ENCODE results near the gene IDI1.

The IDI1 gene

GRCh38 chr10:1006573-1006972, 42.3 kb downstream of the IDI1 start:
- TF ChIP-seq ZNF274 (IDR thresholded peaks at IDR 0.05; ENCODE audit: low read depth, low read length): no peak
- H3K4me3 ChIP-seq (ENCODE audit: low read length): no peak overlapping the region

DNA sequence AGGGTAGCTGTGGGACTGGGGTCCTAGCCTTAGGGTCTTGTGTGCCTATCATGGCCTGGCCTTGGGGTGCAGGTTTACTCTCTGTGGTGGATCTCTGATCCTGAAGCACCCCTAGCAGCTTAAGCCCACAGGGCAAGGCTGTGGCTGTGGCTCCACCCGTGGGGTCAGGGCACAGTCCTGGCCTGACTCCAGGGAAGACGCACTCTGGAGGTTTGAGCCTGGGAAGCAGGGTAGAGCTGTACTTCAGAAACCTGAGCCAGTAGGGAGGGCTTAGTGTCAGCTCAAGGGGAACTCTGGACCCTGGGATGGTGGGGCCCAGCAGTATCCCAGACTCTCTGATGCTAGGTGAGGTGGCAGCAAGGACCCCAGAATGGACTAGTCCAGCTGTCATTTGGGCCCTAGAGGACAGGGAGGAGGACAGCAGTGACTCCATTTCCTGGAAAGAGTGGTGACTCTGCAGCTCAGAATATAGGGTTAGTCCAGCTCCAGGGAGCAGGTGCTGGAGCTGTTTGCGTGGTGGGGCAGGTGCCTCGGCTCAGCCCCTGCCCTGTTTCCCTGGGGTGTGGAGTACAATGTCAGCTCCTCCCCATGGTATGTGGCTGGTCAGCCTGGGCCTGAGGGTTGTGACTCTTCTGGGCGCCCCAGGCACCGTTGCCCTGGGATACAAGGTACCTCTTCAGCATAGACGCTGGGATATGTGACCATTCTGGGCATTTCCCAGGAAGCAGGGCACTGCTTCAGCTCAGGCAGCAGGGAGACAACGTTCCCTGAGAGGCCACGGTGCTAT, 44.8 kb downstream of the IDI1 start:
- no peak overlapping the region for H3K4me3 ChIP-seq (ENCODE audit: low read length)
- no peak for TF ChIP-seq ZNF274 (IDR thresholded peaks at IDR 0.05; ENCODE audit: low read depth, low read length)

DNA sequence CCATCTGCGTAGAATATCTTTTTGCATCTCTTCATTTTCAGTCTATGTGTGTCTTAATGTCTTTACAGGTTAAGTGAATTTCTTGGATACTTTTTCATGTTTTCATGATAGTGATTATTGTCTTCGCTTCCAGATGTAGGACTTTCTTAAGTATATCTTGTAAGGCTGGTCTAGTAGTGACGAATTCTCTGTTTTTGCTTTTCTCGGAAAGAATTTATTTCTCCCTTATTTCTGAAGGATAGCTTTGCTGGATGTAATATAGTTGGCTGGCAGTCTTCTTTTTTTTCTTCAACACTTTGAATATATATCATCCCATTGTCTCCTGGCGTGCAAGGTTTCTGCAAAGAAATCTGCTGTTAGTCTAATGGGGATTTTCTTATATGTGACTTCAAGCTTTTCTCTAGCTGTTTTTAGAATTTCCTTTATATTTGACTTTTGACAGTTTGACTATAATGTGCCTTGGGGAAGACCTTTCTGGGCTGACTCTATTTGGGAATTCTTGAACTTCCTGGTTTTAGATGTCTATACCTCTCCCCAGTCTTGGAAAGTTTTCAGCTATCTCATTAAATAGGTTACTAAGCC, 46.4 kb downstream of the IDI1 start:
- no peak overlapping the region for H3K4me3 ChIP-seq (ENCODE audit: low read length)
- TF ChIP-seq ZNF274 (IDR thresholded peaks at IDR 0.05; ENCODE audit: low read depth, low read length): no peak

DNA sequence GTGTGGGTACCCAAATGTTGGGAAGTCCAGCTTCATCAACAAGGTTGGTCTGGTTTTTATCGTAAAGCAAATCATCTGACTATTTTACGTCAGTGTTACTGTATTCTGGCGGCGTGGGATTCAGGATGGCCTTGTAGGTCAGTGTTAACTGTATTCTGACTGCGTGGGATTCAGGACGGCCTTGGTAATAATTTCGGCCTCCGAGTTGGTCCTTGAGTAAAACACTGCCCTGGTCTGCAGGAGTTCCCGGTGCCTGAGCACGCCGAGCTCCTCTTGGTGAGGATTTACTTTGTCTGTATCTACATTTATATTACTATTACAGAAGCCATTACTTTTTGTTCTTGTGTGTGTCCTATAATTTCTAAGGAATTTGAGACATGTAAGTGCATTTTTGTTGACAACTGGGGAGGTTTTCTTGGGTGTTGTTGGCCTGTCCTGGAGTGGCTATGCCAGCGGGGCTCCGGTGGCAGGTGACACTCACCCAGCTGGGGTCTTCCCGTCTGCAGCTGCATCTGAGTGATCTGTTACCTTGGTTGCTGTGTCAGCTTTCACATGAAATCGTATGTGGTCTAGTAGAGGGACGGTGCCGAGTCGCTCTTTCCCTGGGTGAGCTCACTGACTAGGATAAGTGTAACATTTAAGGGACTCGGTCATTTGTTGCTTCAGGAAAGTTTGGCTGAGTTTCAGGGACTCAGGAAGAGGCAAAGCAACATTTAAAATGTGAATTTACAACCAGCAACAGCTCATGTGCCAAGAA, 51.5 kb downstream of the IDI1 start:
- no peak for TF ChIP-seq ZNF274 (IDR thresholded peaks at IDR 0.05; ENCODE audit: low read depth, low read length)
- H3K4me3 ChIP-seq (ENCODE audit: low read length): no peak overlapping the region

DNA sequence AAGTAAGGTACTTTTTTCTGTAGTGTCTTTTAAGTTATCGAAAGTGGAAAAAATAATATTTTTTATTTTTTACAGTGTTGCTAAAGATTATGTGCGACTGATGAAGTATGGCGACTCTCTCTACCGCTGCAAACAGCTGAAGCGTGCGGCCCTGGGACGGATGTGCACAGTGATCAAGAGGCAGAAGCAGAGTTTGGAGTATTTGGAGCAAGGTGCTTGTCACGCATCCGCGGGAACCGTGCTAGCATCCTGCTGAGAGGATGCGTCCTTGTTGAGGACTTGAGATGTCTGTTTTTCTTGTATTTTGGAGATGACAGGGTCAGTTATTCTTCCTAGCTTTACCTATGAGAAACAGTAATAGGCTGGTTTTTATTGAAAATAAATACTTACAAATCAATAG, 52.9 kb downstream of the IDI1 start:
- no peak for TF ChIP-seq ZNF274 (IDR thresholded peaks at IDR 0.05; ENCODE audit: low read depth, low read length)
- H3K4me3 ChIP-seq (ENCODE audit: low read length): no peak overlapping the region

DNA sequence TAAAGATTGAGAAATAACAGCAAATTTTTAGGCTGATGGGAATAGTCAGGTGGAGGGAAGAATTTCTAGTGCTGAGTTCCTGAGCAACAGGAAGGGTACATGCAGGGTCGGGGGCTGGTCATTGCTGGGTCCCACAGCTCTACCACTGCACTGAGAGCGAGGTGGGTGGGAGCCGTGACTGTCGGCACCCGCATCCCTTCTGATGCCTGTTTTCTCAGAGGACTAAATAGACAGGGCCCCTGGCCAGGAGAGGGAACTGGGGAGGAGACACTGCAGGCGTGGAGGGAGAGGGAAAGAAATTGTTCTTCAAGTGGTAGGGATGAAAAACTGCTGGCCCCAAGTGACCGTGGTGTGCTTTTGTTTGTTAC, 53.4 kb downstream of the IDI1 start:
- no peak for TF ChIP-seq ZNF274 (IDR thresholded peaks at IDR 0.05; ENCODE audit: low read depth, low read length)
- H3K4me3 ChIP-seq (ENCODE audit: low read length): no peak overlapping the region

GRCh38 chr10:994836-995558, 53.9 kb downstream of the IDI1 start:
- no peak for TF ChIP-seq ZNF274 (IDR thresholded peaks at IDR 0.05; ENCODE audit: low read depth, low read length)
- no peak overlapping the region for H3K4me3 ChIP-seq (ENCODE audit: low read length)

- no peak for TF ChIP-seq ZNF274 (IDR thresholded peaks at IDR 0.05; ENCODE audit: low read depth, low read length)
- H3K4me3 ChIP-seq (ENCODE audit: low read length): no peak overlapping the region
Measured at GRCh38 chr10:992871-993270, 56.0 kb downstream of the IDI1 start.

DNA sequence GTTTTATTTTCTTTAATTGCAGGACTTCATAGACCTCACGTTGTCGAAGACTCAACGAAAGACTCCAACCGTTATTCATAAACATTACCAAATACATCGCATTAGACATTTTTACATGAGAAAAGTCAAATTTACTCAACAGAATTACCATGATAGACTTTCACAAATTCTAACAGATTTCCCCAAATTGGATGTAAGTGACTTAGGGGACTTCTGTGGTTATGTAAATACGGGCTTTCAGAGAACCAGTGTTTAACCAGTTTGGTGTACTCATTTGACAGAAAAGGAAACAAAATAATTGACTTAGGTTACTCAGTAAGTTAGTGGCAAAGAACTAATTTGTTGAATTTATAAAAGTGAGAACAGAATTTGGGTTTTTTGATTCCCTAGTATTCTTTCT, 56.5 kb downstream of the IDI1 start:
- no peak for TF ChIP-seq ZNF274 (IDR thresholded peaks at IDR 0.05; ENCODE audit: low read depth, low read length)
- no peak overlapping the region for H3K4me3 ChIP-seq (ENCODE audit: low read length)

GRCh38 chr10:990808-991207, 58.1 kb downstream of the IDI1 start:
- no peak for TF ChIP-seq ZNF274 (IDR thresholded peaks at IDR 0.05; ENCODE audit: low read depth, low read length)
- no peak overlapping the region for H3K4me3 ChIP-seq (ENCODE audit: low read length)

Data from GM08714 (cell line).